HG03571 (cell line): Measurements from ENCODE around the gene PSD2.

Experiments used
- ATAC-seq: cut with Tn5 transposase; IDR thresholded peaks from one replicate; pipeline ENCODE4 v1.9.1; 2021; ENCODE audit not compliant: unreplicated experiment

The PSD2 gene

GRCh38 chr5:139810341-139811273 is 15.0 kb downstream of the PSD2 start:
- no peak for ATAC-seq

GRCh38 chr5:139811274-139811607 is 15.6 kb downstream of the PSD2 start:
- ATAC-seq = no peak

GRCh38 chr5:139812323-139812722 is 16.7 kb downstream of the PSD2 start:
- ATAC-seq = no peak

DNA sequence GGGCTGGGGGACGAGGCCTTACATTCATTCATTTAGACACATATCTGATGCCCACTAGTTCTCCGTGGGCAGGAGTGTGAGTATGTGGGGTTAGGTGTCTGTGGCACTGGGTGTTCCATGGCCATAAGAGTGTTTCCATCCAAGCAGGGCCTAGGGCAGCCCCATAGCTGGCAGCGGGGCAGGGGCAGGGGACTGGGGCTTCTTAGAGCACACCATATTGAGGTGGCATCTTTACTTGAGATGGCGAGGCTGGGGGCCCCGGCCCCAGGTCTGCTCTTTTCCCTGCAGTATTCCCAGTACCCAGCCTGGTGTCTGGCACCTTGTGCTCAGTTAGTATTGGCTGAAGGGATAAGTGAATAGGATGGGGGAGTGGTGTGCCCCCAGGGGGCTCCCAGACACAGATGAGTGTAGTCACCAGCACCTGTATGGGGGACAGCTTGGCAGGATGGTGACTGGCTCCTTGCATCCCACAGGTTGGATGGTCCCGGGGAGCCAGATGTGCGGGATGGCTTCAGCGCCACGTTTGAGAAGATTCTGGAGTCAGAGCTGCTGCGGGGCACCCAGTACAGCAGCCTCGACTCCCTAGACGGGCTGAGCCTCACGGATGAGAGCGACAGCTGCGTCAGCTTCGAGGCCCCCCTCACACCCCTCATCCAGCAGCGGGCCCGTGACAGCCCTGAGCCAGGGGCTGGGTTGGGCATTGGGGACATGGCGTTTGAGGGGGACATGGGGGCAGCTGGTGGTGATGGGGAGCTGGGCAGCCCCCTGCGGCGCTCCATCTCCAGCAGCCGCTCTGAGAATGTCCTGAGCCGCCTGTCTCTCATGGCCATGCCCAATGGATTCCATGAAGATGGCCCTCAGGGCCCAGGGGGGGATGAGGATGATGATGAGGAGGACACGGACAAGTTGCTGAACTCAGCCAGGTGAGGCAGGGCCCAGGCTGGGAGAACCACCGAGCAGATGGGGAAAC is 17.5 kb downstream of the PSD2 start:
- no peak for ATAC-seq

- no peak for ATAC-seq
Measured at GRCh38 chr5:139814191-139814601, 18.6 kb downstream of the PSD2 start.

- ATAC-seq = no peak
Measured at GRCh38 chr5:139814704-139815280, 19.2 kb downstream of the PSD2 start.

- no peak for ATAC-seq
Measured at GRCh38 chr5:139816566-139816965, 21.0 kb downstream of the PSD2 start.

- no peak for ATAC-seq
Measured at GRCh38 chr5:139817362-139817761, 21.8 kb downstream of the PSD2 start.

DNA sequence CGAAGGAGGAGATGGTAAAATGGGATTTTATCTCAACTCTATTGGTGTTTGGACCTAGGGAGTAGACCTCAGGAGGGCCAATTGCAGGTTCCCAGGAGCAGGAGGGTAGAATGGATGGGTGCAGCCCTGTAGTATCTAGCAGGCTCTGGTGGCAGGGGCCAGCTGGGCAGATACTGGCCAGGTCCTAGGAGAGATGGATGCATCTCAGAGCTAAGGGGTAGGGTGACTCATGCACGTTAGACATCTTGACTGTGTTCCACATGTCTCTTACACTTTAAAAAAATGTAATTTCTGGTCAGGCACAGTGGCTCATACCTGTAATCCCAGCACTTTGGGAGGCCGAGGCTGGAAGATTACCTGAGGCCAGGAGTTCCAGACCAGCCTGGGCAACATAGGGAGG is 22.4 kb downstream of the PSD2 start:
- no peak for ATAC-seq

- ATAC-seq = no peak
Measured at GRCh38 chr5:139820130-139820529, 24.5 kb downstream of the PSD2 start.

- no peak for ATAC-seq
Measured at GRCh38 chr5:139820606-139821005, 25.0 kb downstream of the PSD2 start.

- no peak for ATAC-seq
Measured at GRCh38 chr5:139821806-139822552, 26.4 kb downstream of the PSD2 start.

DNA sequence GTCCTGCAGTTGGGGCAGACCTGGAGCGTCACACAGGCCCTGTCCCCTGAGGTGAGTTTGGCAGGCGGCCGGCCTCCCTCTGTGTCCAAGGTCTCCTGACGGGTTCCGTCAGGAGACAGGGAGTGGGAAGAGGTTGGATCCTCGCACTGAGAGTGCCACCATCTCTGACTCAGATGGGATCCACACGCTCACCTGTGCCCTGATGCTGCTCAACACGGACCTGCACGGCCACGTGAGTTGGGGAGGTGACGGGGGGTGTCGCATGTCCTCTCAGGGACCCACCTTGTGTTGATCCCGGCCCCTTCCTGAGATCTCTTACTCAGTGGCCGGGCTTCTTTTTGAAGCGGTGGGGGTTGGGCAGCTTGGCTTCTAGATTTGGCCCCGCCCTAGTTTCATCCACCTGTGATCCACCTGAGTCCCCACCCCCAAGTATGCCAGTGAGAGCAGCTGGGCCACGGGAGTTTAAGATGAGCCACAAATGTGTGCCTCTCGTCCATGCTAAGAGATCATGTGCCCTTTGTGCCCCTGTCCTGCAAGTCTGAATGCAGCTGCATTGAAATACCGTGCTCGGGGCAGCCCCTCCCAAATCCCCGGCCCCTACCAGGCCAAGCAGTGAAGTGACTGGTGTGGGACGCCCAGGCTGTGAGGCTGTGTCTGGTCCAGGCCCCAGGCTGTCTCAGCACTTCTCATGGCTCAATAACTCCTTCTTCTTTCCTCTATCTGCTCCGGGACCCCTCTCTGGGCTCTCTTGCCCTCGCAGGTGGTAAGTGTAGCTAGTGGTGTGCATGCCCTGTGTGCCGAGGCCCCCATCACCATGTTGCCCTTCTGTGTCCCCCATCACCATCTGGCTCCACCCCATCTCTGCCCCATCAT is 27.2 kb downstream of the PSD2 start:
- no peak for ATAC-seq

DNA sequence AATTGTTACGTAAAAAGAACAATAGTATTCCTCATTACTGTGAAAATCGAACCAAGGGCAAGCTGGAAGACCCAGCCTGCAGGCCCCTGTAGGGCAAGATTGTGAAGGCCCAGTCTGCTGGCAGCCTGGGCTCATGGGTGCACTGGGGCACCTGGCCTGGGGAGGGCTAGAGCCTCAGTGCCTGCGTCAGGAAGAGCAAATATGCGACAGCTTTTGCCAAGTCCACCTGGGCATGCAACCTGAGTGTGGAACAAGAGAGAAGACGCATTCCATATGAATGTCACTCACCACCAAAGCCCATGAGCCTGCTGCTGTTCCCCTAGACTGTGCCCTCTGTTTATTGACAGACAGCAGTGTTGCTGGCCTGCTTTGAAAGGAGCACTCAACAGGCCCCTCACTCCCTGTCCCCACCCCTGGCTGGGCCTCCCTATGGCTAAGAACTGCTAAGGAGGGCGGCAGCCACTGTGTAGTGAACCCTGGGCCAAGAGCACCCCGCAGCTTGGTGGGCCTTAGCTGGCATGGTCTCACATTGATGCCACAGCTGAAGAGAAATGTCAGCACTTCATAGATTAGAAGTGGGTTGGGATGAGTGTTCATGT is 28.2 kb downstream of the PSD2 start:
- ATAC-seq = no peak

DNA sequence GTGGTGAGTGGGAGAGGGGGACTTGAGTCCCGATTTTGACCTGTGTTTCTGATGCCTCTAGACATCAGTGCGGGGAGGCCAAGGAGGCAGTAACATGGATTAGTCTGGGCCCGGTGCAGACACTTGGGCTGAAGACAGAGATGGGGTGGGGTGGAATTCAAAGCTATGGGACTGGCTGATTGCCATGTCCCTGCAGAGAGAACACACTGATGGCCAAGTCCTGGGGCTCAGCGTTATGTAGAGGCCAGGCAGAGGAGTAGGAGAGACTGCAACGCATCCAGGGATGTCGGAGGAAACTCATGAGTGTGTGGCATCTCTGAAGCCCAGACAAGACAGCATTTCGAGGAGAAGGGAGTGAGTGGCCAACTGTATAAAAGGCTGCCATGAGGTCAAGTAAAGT is 30.1 kb downstream of the PSD2 start:
- no peak for ATAC-seq

GRCh38 chr5:139828207-139828895 is 32.7 kb downstream of the PSD2 start:
- ATAC-seq = no peak

GRCh38 chr5:139829471-139829870 is 33.9 kb downstream of the PSD2 start:
- ATAC-seq = no peak

GRCh38 chr5:139831624-139832023 is 36.0 kb downstream of the PSD2 start:
- ATAC-seq = no peak

GRCh38 chr5:139833525-139833924 is 37.9 kb downstream of the PSD2 start:
- no peak for ATAC-seq
